HEK293 (cell line): ENCODE results near the gene NUDT9.

Experiments used
- HOXD13 ChIP-seq: sonication (generic); formaldehyde crosslinking; IDR thresholded peaks from 2 replicates; pipeline ENCODE4 v1.8.0; 2022; ENCODE audit warnings: missing genetic modification reagents, borderline replicate concordance
- KLF10 ChIP-seq: fragments of 450-650 bp; IDR thresholded peaks from 2 replicates; pipeline ENCODE4 v1.5.1; 2018; ENCODE audit warnings: missing biosample characterization, mild to moderate bottlenecking, missing genetic modification characterization
- KLF16 ChIP-seq: fragments of 450-650 bp; formaldehyde crosslinking; IDR thresholded peaks from 2 replicates; pipeline ENCODE4 v1.5.1; 2017; ENCODE audit warnings: missing biosample characterization, missing genetic modification characterization
- SCRT2 ChIP-seq: fragments of 450-650 bp; formaldehyde crosslinking; IDR thresholded peaks from 2 replicates; pipeline ENCODE4 v1.5.1; 2016; ENCODE audit warnings: missing biosample characterization, missing genetic modification characterization
- TCF7L2 ChIP-seq: IDR thresholded peaks from 2 replicates; pipeline ENCODE4 v1.6.1; 2011; ENCODE audit warnings: low read depth, mild to moderate bottlenecking, inconsistent platforms, low read length, moderate library complexity, borderline replicate concordance
- WT1 ChIP-seq: fragments of 450-650 bp; formaldehyde crosslinking; IDR thresholded peaks from 2 replicates; pipeline ENCODE4 v1.5.1; 2016; ENCODE audit warnings: missing biosample characterization, missing genetic modification characterization
- ZBTB20 ChIP-seq: fragments of 450-650 bp; formaldehyde crosslinking; IDR thresholded peaks from 2 replicates; pipeline ENCODE4 v1.5.1; 2016; ENCODE audit warnings: missing biosample characterization, missing genetic modification characterization
- ZEB2 ChIP-seq: fragments of 450-650 bp; formaldehyde crosslinking; IDR thresholded peaks from 2 replicates; pipeline ENCODE4 v1.5.1; 2016; ENCODE audit warnings: missing biosample characterization, missing genetic modification characterization
- ZFP3 ChIP-seq: fragments of 450-650 bp; formaldehyde crosslinking; IDR thresholded peaks from 2 replicates; pipeline ENCODE4 v1.5.1; 2016; ENCODE audit warnings: low read depth, missing biosample characterization, missing genetic modification characterization
- ZNF121 ChIP-seq: fragments of 450-650 bp; formaldehyde crosslinking; IDR thresholded peaks from 2 replicates; pipeline ENCODE4 v1.5.1; 2016; ENCODE audit warnings: missing biosample characterization, missing genetic modification characterization
- ZNF132 ChIP-seq: fragments of 450-650 bp; formaldehyde crosslinking; IDR thresholded peaks from 2 replicates; pipeline ENCODE4 v1.5.1; 2017; ENCODE audit warnings: missing biosample characterization, missing genetic modification characterization, borderline replicate concordance
- ZNF2 ChIP-seq: fragments of 450-650 bp; formaldehyde crosslinking; IDR thresholded peaks from 2 replicates; pipeline ENCODE4 v1.5.1; 2016; ENCODE audit warnings: missing biosample characterization, missing genetic modification characterization
- ZNF221 ChIP-seq: fragments of 450-650 bp; formaldehyde crosslinking; IDR thresholded peaks from 2 replicates; pipeline ENCODE4 v1.5.1; 2017; ENCODE audit warnings: missing biosample characterization, missing genetic modification characterization, borderline replicate concordance
- ZNF23 ChIP-seq: fragments of 450-650 bp; formaldehyde crosslinking; IDR thresholded peaks from 2 replicates; pipeline ENCODE4 v1.5.1; 2016; ENCODE audit warnings: missing biosample characterization, missing genetic modification characterization, borderline replicate concordance
- ZNF37A ChIP-seq: fragments of 450-650 bp; IDR thresholded peaks from 2 replicates; pipeline ENCODE4 v1.5.1; 2018; ENCODE audit warnings: missing biosample characterization, missing genetic modification characterization
- ZNF433 ChIP-seq: fragments of 450-650 bp; formaldehyde crosslinking; IDR thresholded peaks from 2 replicates; pipeline ENCODE4 v1.5.1; 2016; ENCODE audit warnings: missing biosample characterization, missing genetic modification characterization, low read depth
- ZNF473 ChIP-seq: fragments of 450-650 bp; formaldehyde crosslinking; IDR thresholded peaks from 2 replicates; pipeline ENCODE4 v1.5.1; 2017; ENCODE audit warnings: missing biosample characterization, missing genetic modification characterization
- ZNF530 ChIP-seq: fragments of 450-650 bp; formaldehyde crosslinking; IDR thresholded peaks from 2 replicates; pipeline ENCODE4 v1.5.1; 2016; ENCODE audit warnings: low read depth, missing biosample characterization, missing genetic modification characterization
- ZNF549 ChIP-seq: fragments of 450-650 bp; IDR thresholded peaks from 2 replicates; pipeline ENCODE4 v1.5.1; 2018; ENCODE audit warnings: missing biosample characterization, missing genetic modification characterization, mild to moderate bottlenecking, inconsistent platforms, moderate library complexity
- ZNF560 ChIP-seq: fragments of 450-650 bp; formaldehyde crosslinking; IDR thresholded peaks from 2 replicates; pipeline ENCODE4 v1.5.1; 2017; ENCODE audit warnings: missing biosample characterization, missing genetic modification characterization, borderline replicate concordance
- ZNF654 ChIP-seq: fragments of 450-650 bp; formaldehyde crosslinking; IDR thresholded peaks from 2 replicates; pipeline ENCODE4 v1.5.1; 2016; ENCODE audit warnings: low read depth, missing biosample characterization, missing genetic modification characterization
- ZNF837 ChIP-seq: fragments of 450-650 bp; formaldehyde crosslinking; IDR thresholded peaks from 2 replicates; pipeline ENCODE4 v1.5.1; 2016; ENCODE audit warnings: missing biosample characterization, missing genetic modification characterization
- ZSCAN16 ChIP-seq: fragments of 450-650 bp; formaldehyde crosslinking; IDR thresholded peaks from 2 replicates; pipeline ENCODE4 v1.5.1; 2016; ENCODE audit warnings: missing biosample characterization, missing genetic modification characterization
- ZSCAN30 ChIP-seq: fragments of 450-650 bp; IDR thresholded peaks from 2 replicates; pipeline ENCODE4 v1.5.1; 2018; ENCODE audit warnings: missing biosample characterization, mild to moderate bottlenecking, missing genetic modification characterization, moderate library complexity
- TF ChIP-seq, protein P1 (sequence below): fragments of 450-650 bp; formaldehyde crosslinking; IDR thresholded peaks from 2 replicates; pipeline ENCODE4 v1.5.1; 2017; ENCODE audit warnings: missing biosample characterization, missing genetic modification characterization
- TF ChIP-seq, protein P2 (sequence below): fragments of 450-650 bp; formaldehyde crosslinking; IDR thresholded peaks from 2 replicates; pipeline ENCODE4 v1.5.1; 2016; ENCODE audit warnings: missing biosample characterization, missing genetic modification characterization
- TF ChIP-seq, protein P3 (sequence below): fragments of 450-650 bp; formaldehyde crosslinking; IDR thresholded peaks from 2 replicates; pipeline ENCODE4 v1.5.1; 2016; ENCODE audit warnings: missing biosample characterization, missing genetic modification characterization
- TF ChIP-seq, protein P4 (sequence below): fragments of 450-650 bp; formaldehyde crosslinking; IDR thresholded peaks from 2 replicates; pipeline ENCODE4 v1.5.1; 2017; ENCODE audit warnings: missing biosample characterization, missing genetic modification characterization
- TF ChIP-seq, protein P5 (sequence below): fragments of 450-650 bp; formaldehyde crosslinking; IDR thresholded peaks from 2 replicates; pipeline ENCODE4 v1.5.1; 2016; ENCODE audit warnings: missing biosample characterization, missing genetic modification characterization
- TF ChIP-seq, protein P6 (sequence below): fragments of 450-650 bp; formaldehyde crosslinking; IDR thresholded peaks from 2 replicates; pipeline ENCODE4 v1.5.1; 2017; ENCODE audit warnings: missing biosample characterization, missing genetic modification characterization

The NUDT9 gene

DNA sequence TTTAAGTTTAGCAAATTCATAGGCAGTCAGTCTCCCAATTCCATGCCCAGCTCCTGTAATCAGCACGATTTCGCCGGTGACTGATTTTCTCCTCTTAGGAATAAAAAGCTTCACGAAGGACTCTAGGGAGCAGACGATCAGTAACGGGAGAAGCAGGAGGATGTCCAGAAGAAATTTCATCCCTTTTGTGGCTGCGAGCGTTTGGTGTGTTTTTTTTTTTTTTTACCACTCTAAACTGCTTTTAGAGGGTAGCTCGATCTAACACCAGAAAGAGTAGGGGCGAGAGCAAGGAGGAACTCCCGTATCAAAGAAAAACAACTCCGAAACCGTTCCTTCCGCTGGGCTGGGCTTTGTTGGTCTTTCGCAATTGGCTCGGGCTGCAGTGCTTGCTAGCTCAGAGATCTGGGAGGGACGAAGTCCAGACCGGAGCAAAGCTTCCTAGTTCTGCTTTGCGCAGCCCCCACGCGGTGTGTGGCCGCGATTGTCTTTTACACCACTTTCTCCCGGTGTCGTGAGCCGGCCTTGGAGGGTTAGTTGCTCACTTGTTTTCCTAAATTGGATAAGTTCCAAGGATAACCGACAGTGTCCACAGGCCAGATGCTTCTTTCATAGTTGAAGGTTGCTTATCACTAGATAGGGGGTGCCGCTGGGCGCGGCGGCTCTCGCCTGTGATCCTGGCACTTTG lies 31.3 kb upstream of the NUDT9 start, which contains the start of gene HSD17B11 (continued):
- TF ChIP-seq, protein P1, sequence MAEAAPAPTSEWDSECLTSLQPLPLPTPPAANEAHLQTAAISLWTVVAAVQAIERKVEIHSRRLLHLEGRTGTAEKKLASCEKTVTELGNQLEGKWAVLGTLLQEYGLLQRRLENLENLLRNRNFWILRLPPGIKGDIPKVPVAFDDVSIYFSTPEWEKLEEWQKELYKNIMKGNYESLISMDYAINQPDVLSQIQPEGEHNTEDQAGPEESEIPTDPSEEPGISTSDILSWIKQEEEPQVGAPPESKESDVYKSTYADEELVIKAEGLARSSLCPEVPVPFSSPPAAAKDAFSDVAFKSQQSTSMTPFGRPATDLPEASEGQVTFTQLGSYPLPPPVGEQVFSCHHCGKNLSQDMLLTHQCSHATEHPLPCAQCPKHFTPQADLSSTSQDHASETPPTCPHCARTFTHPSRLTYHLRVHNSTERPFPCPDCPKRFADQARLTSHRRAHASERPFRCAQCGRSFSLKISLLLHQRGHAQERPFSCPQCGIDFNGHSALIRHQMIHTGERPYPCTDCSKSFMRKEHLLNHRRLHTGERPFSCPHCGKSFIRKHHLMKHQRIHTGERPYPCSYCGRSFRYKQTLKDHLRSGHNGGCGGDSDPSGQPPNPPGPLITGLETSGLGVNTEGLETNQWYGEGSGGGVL, result no peak
- TF ChIP-seq, protein P2, sequence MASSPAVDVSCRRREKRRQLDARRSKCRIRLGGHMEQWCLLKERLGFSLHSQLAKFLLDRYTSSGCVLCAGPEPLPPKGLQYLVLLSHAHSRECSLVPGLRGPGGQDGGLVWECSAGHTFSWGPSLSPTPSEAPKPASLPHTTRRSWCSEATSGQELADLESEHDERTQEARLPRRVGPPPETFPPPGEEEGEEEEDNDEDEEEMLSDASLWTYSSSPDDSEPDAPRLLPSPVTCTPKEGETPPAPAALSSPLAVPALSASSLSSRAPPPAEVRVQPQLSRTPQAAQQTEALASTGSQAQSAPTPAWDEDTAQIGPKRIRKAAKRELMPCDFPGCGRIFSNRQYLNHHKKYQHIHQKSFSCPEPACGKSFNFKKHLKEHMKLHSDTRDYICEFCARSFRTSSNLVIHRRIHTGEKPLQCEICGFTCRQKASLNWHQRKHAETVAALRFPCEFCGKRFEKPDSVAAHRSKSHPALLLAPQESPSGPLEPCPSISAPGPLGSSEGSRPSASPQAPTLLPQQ, result no peak
- no peak for TF ChIP-seq HOXD13 (CRISPR knock-in tag)
- TF ChIP-seq ZFP3 (tag by site-specific recombination), result no peak
- TF ChIP-seq ZNF37A (tag by site-specific recombination), result no peak
- TF ChIP-seq TCF7L2, result peak; percentile 69
- no peak for TF ChIP-seq ZNF837 (tag by site-specific recombination)
- no peak for TF ChIP-seq ZNF560 (tag by site-specific recombination)
- no peak for TF ChIP-seq WT1 (tag by site-specific recombination)
- no peak for TF ChIP-seq ZNF2
- no peak for TF ChIP-seq ZNF530 (tag by site-specific recombination)
- no peak for TF ChIP-seq ZNF433 (tag by site-specific recombination)
- peak; percentile 52; the same call in 1 of the 2 replicates for TF ChIP-seq ZSCAN30 (tag by site-specific recombination)
- peak; percentile 44; the same call in 1 of the 2 replicates for TF ChIP-seq ZBTB20 (tag by site-specific recombination)
- TF ChIP-seq, protein P3, sequence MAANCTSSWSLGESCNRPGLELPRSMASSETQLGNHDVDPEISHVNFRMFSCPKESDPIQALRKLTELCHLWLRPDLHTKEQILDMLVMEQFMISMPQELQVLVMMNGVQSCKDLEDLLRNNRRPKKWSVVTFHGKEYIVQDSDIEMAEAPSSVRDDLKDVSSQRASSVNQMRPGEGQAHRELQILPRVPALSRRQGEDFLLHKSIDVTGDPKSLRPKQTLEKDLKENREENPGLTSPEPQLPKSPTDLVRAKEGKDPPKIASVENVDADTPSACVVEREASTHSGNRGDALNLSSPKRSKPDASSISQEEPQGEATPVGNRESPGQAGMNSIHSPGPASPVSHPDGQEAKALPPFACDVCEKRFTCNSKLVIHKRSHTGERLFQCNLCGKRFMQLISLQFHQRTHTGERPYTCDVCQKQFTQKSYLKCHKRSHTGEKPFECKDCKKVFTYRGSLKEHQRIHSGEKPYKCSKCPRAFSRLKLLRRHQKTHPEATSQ (tag by site-specific recombination), result no peak
- no peak for TF ChIP-seq ZNF549
- TF ChIP-seq, protein P4, sequence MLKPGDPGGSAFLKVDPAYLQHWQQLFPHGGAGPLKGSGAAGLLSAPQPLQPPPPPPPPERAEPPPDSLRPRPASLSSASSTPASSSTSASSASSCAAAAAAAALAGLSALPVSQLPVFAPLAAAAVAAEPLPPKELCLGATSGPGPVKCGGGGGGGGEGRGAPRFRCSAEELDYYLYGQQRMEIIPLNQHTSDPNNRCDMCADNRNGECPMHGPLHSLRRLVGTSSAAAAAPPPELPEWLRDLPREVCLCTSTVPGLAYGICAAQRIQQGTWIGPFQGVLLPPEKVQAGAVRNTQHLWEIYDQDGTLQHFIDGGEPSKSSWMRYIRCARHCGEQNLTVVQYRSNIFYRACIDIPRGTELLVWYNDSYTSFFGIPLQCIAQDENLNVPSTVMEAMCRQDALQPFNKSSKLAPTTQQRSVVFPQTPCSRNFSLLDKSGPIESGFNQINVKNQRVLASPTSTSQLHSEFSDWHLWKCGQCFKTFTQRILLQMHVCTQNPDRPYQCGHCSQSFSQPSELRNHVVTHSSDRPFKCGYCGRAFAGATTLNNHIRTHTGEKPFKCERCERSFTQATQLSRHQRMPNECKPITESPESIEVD (tag by site-specific recombination), result no peak
- no peak for TF ChIP-seq ZNF132 (tag by site-specific recombination)
- no peak for TF ChIP-seq SCRT2 (tag by site-specific recombination)
- TF ChIP-seq ZEB2 (tag by site-specific recombination), result peak; percentile 71; the same call in 1 of the 2 replicates
- no peak for TF ChIP-seq KLF10 (tag by site-specific recombination)
- TF ChIP-seq ZNF121 (tag by site-specific recombination), result no peak
- TF ChIP-seq ZNF654, result no peak
- no peak for TF ChIP-seq ZNF23 (tag by site-specific recombination)
- TF ChIP-seq ZSCAN16 (tag by site-specific recombination), result no peak
- no peak for TF ChIP-seq ZNF473 (tag by site-specific recombination)
- TF ChIP-seq, protein P5, sequence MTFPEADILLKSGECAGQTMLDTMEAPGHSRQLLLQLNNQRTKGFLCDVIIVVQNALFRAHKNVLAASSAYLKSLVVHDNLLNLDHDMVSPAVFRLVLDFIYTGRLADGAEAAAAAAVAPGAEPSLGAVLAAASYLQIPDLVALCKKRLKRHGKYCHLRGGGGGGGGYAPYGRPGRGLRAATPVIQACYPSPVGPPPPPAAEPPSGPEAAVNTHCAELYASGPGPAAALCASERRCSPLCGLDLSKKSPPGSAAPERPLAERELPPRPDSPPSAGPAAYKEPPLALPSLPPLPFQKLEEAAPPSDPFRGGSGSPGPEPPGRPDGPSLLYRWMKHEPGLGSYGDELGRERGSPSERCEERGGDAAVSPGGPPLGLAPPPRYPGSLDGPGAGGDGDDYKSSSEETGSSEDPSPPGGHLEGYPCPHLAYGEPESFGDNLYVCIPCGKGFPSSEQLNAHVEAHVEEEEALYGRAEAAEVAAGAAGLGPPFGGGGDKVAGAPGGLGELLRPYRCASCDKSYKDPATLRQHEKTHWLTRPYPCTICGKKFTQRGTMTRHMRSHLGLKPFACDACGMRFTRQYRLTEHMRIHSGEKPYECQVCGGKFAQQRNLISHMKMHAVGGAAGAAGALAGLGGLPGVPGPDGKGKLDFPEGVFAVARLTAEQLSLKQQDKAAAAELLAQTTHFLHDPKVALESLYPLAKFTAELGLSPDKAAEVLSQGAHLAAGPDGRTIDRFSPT, result no peak
- TF ChIP-seq ZNF221, result no peak
- TF ChIP-seq, protein P6, sequence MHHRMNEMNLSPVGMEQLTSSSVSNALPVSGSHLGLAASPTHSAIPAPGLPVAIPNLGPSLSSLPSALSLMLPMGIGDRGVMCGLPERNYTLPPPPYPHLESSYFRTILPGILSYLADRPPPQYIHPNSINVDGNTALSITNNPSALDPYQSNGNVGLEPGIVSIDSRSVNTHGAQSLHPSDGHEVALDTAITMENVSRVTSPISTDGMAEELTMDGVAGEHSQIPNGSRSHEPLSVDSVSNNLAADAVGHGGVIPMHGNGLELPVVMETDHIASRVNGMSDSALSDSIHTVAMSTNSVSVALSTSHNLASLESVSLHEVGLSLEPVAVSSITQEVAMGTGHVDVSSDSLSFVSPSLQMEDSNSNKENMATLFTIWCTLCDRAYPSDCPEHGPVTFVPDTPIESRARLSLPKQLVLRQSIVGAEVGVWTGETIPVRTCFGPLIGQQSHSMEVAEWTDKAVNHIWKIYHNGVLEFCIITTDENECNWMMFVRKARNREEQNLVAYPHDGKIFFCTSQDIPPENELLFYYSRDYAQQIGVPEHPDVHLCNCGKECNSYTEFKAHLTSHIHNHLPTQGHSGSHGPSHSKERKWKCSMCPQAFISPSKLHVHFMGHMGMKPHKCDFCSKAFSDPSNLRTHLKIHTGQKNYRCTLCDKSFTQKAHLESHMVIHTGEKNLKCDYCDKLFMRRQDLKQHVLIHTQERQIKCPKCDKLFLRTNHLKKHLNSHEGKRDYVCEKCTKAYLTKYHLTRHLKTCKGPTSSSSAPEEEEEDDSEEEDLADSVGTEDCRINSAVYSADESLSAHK (tag by site-specific recombination), result no peak
- TF ChIP-seq KLF16 (tag by site-specific recombination), result no peak
